Trophoblast cell (in vitro differentiated cells and primary cell): ENCODE data around the gene TSPAN3.

Experiments used
- DNase-seq, 2 donors: peaks; one replicate each; pipeline ENCODE4 v3.0.0-alpha.2; 2016
- H2AFZ ChIP-seq: 2 replicates; pipeline ENCODE4 v1.6.1; 2013; ENCODE audit warnings: low read length, moderate library complexity, mild to moderate bottlenecking; ENCODE audit not compliant: insufficient read depth, poor library complexity
- H2AK5ac ChIP-seq: 2 replicates; pipeline ENCODE4 v1.6.1; 2013; ENCODE audit warnings: mild to moderate bottlenecking, low read length
- H2BK120ac ChIP-seq: 2 replicates; pipeline ENCODE4 v1.6.1; 2013; ENCODE audit warnings: low read length, mild to moderate bottlenecking, moderate library complexity; ENCODE audit not compliant: insufficient read depth, poor library complexity
- H2BK12ac ChIP-seq: 2 replicates; pipeline ENCODE4 v1.6.1; 2013; ENCODE audit warnings: mild to moderate bottlenecking, low read length, moderate library complexity
- H2BK5ac ChIP-seq: 2 replicates; pipeline ENCODE4 v1.6.1; 2013; ENCODE audit warnings: low read length, low read depth, moderate library complexity, mild to moderate bottlenecking; ENCODE audit not compliant: poor library complexity
- H3K14ac ChIP-seq: 2 replicates; pipeline ENCODE4 v1.6.1; 2013; ENCODE audit warnings: mild to moderate bottlenecking, low read length
- H3K18ac ChIP-seq: 2 replicates; pipeline ENCODE4 v1.6.1; 2013; ENCODE audit warnings: mild to moderate bottlenecking, low read length
- H3K23ac ChIP-seq: 2 replicates; pipeline ENCODE4 v1.6.1; 2013; ENCODE audit warnings: low read length
- H3K27ac ChIP-seq: 2 replicates; pipeline ENCODE4 v1.5.1; 2013; ENCODE audit warnings: low read depth, mild to moderate bottlenecking, inconsistent platforms, low read length, moderate library complexity
- H3K27me3 ChIP-seq: 2 replicates; pipeline ENCODE4 v1.6.1; 2013; ENCODE audit warnings: inconsistent platforms, mild to moderate bottlenecking, low read length, moderate library complexity; ENCODE audit not compliant: insufficient read depth
- H3K36me3 ChIP-seq, 2 experiments: 1 replicate in 1 of 2; 2 replicates in 1 of 2; pipeline ENCODE4 v1.6.1; 2013; ENCODE audit warnings: low read length in 2 of 2, mild to moderate bottlenecking in 2 of 2, moderate library complexity in 1 of 2; ENCODE audit not compliant: insufficient read depth in 2 of 2, control insufficient read depth in 1 of 2
- H3K4ac ChIP-seq: 2 replicates; pipeline ENCODE4 v1.6.1; 2013; ENCODE audit warnings: low read depth, mild to moderate bottlenecking, low read length, moderate library complexity
- H3K4me1 ChIP-seq, 2 experiments: 1 replicate in 1 of 2; 2 replicates in 1 of 2; pipeline ENCODE4 v1.6.1; 2013; ENCODE audit warnings: low read length in 2 of 2, mild to moderate bottlenecking in 2 of 2, moderate library complexity in 1 of 2; ENCODE audit not compliant: insufficient read depth in 2 of 2, control insufficient read depth in 1 of 2
- H3K4me2 ChIP-seq: 2 replicates; pipeline ENCODE4 v1.6.1; 2013; ENCODE audit warnings: inconsistent platforms, mild to moderate bottlenecking, low read length, moderate library complexity
- H3K4me3 ChIP-seq: 2 replicates; pipeline ENCODE4 v1.5.1; 2013; ENCODE audit warnings: mild to moderate bottlenecking, low read depth, low read length, inconsistent platforms
- H3K79me1 ChIP-seq: one replicate; pipeline ENCODE4 v1.6.1; 2013; ENCODE audit warnings: low read length
- H3K79me2 ChIP-seq: 2 replicates; pipeline ENCODE4 v1.6.1; 2013; ENCODE audit warnings: low read length, mild to moderate bottlenecking; ENCODE audit not compliant: control insufficient read depth, insufficient read depth, poor library complexity
- H3K9ac ChIP-seq: 2 replicates; pipeline ENCODE4 v1.6.1; 2013; ENCODE audit warnings: mild to moderate bottlenecking, low read length
- H3K9me3 ChIP-seq: 2 replicates; pipeline ENCODE4 v1.6.1; 2013; ENCODE audit warnings: low read depth, mild to moderate bottlenecking, control low read depth, inconsistent platforms, low read length; ENCODE audit not compliant: insufficient read depth
- H4K12ac ChIP-seq: 2 replicates; pipeline ENCODE4 v1.6.1; 2013; ENCODE audit warnings: low read depth, mild to moderate bottlenecking, low read length, moderate library complexity
- H4K8ac ChIP-seq: 2 replicates; pipeline ENCODE4 v1.6.1; 2013; ENCODE audit warnings: low read depth, mild to moderate bottlenecking, low read length, moderate library complexity
- H4K91ac ChIP-seq: one replicate; pipeline ENCODE4 v1.6.1; 2013; ENCODE audit warnings: low read depth, mild to moderate bottlenecking, low read length, moderate library complexity
- WGBS: extraction: QIAGEN DNeasy Blood & Tissue Kit; methylation state at CpG from one replicate; pipeline ENCODE4 v1.1.7; 2013; ENCODE audit warnings: missing lambda C conversion rate; ENCODE audit not compliant: insufficient read length, insufficient coverage; ENCODE audit errors: extremely low coverage; 5-methylcytosine and 5-hydroxymethylcytosine counted together

The TSPAN3 gene

GRCh38 chr15:77042245-77042919 is 28.5 kb downstream of the TSPAN3 start:
- Histone ChIP-seq H3K9me3 (peaks cover 6% of the 10 kb centered on the region), H2AFZ (no peak overlapping the region), H4K12ac (no peak overlapping the region), H3K4ac (no peak overlapping the region), H4K8ac (no peak overlapping the region), H3K9ac (no peak overlapping the region), H2BK5ac (no peak overlapping the region), H3K4me2 (no peak overlapping the region), H2BK120ac (no peak overlapping the region), H3K79me2 (no peaks in the 10 kb centered on the region), H3K4me3 (no peak overlapping the region), H2BK12ac (no peak overlapping the region), H3K36me3 (peaks cover 6 to 23% of the 10 kb centered on the region in 2 experiments), H3K14ac (no peak overlapping the region), H3K79me1 (no peaks in the 10 kb centered on the region), H3K4me1 (no peaks in the 10 kb centered on the region), H3K27me3 (no peaks in the 10 kb centered on the region), H3K27ac (no peak overlapping the region), H2AK5ac (no peak overlapping the region), H4K91ac (no peak overlapping the region), H3K18ac (no peak overlapping the region), H3K23ac (no peak overlapping the region)
- no peak for DNase-seq
- no CpG with 5 or more reads among the region's 8 CpGs for WGBS

GRCh38 chr15:77040673-77041072 is 30.2 kb downstream of the TSPAN3 start:
- Histone ChIP-seq H4K12ac (no peak overlapping the region), H2AFZ (no peak overlapping the region), H3K14ac (no peak overlapping the region), H3K79me1 (no peaks in the 10 kb centered on the region), H3K79me2 (no peaks in the 10 kb centered on the region), H3K36me3 (peaks cover 7 to 23% of the 10 kb centered on the region in 2 experiments), H3K27me3 (no peaks in the 10 kb centered on the region), H2AK5ac (no peak overlapping the region), H3K4me3 (no peak overlapping the region), H4K8ac (no peak overlapping the region), H3K4me1 (no peaks in the 10 kb centered on the region), H3K18ac (no peak overlapping the region), H3K4me2 (no peak overlapping the region), H2BK120ac (no peak overlapping the region), H3K27ac (no peak overlapping the region), H2BK12ac (no peak overlapping the region), H3K23ac (no peak overlapping the region), H3K9me3 (peaks cover 7% of the 10 kb centered on the region), H3K4ac (no peak overlapping the region), H4K91ac (no peak overlapping the region), H3K9ac (no peak overlapping the region), H2BK5ac (no peak overlapping the region)
- WGBS: no CpG with 5 or more reads among the region's 5 CpGs
- no peak for DNase-seq

GRCh38 chr15:77039848-77040247 is 31.1 kb downstream of the TSPAN3 start:
- Histone ChIP-seq H4K12ac (no peak overlapping the region), H2BK12ac (no peak overlapping the region), H3K18ac (no peak overlapping the region), H3K4me3 (no peak overlapping the region), H3K4me1 (no peaks in the 10 kb centered on the region), H3K4ac (no peak overlapping the region), H3K9ac (no peak overlapping the region), H3K27ac (no peak overlapping the region), H3K9me3 (peaks cover 7% of the 10 kb centered on the region), H3K27me3 (no peaks in the 10 kb centered on the region), H3K79me2 (no peaks in the 10 kb centered on the region), H3K36me3 (peaks cover 7 to 20% of the 10 kb centered on the region in 2 experiments), H3K23ac (no peak overlapping the region), H3K79me1 (no peaks in the 10 kb centered on the region), H4K91ac (no peak overlapping the region), H2AK5ac (no peak overlapping the region), H2BK5ac (no peak overlapping the region), H2AFZ (no peak overlapping the region), H2BK120ac (no peak overlapping the region), H4K8ac (no peak overlapping the region), H3K14ac (no peak overlapping the region), H3K4me2 (no peak overlapping the region)
- no CpG with 5 or more reads among the region's 8 CpGs for WGBS
- DNase-seq: no peak

- Histone ChIP-seq H3K4ac (no peak overlapping the region), H4K91ac (no peak overlapping the region), H3K18ac (no peak overlapping the region), H3K23ac (no peak overlapping the region), H2BK5ac (no peak overlapping the region), H3K4me1 (no peaks in the 10 kb centered on the region), H4K12ac (no peak overlapping the region), H4K8ac (no peak overlapping the region), H3K9me3 (peaks cover 7% of the 10 kb centered on the region), H3K36me3 (peaks cover 7 to 15% of the 10 kb centered on the region in 2 experiments), H3K9ac (no peak overlapping the region), H3K79me2 (no peaks in the 10 kb centered on the region), H3K4me3 (no peak overlapping the region), H2BK12ac (no peak overlapping the region), H3K27ac (no peak overlapping the region), H2AFZ (no peak overlapping the region), H3K27me3 (no peaks in the 10 kb centered on the region), H3K14ac (no peak overlapping the region), H2BK120ac (no peak overlapping the region), H2AK5ac (no peak overlapping the region), H3K79me1 (no peaks in the 10 kb centered on the region), H3K4me2 (no peak overlapping the region)
- WGBS: no CpG with 5 or more reads among the region's 5 CpGs
- DNase-seq: no peak
Observed at GRCh38 chr15:77039217-77039533, 31.7 kb downstream of the TSPAN3 start.
